ENCODE measurements around the gene FRAT1. TPM values are rescaled to one million over a fixed set of nuclear protein-coding genes. Genes with fewer than 3 reads are reported as not detected.

FRAT1 gene
- total and polyA plus RNA-seq, 2 donors (not counting 3 experiments of a cell fraction or from before 2014, with no cell fraction given) = 2.2 to 3.2 TPM

DNA sequence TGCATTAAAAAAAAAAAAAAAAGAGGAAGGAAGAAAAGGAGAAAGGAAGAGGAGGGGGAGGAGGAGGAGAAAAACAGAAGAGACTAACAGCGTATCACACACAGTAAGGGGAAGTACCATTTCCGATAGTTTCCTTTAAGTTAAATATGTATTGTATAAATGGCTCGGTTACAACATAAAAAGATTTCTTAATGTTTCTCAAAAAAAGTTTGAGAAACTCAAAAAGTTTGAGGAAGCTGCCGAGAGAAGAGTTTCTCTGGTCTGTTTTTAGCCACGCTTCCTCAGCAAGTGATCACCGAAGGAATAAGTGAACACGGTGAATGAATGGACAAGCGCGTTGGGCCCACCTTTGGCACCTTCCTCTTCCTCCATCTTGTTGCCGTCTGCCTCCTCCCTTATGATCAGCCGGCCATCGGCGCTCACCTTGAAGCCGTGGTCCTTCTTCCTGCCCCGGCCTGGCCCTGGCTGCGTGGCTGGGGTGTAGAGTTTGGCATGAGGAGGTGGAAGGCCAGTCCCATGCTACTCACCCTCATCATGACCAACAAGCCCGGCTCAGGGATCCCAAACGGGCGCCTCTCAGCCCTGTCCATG, 46.8 kb downstream of the FRAT1 start:
- TF ChIP-seq JUN (IDR thresholded peaks at IDR 0.05; ENCODE audit: borderline replicate concordance, insufficient read depth, insufficient read length, low read depth) (no peak), FOS (IDR thresholded peaks at IDR 0.05; ENCODE audit: borderline replicate concordance, insufficient read depth, low read length) (no peak), GATA2 (IDR thresholded peaks at IDR 0.05; ENCODE audit: insufficient read depth, insufficient read length, low read depth, low read length) (no peak), POLR2A (IDR thresholded peaks at IDR 0.05; ENCODE audit: low read depth, low read length) (no peak), POLR2AphosphoS5 (IDR thresholded peaks at IDR 0.05; ENCODE audit: insufficient read depth, low read depth, low read length) (no peak), EZH2 (IDR thresholded peaks at IDR 0.05; ENCODE audit: borderline replicate concordance, low read depth, low read length, severe bottlenecking) (no peak), MYC (IDR thresholded peaks at IDR 0.05; ENCODE audit: low read depth, low read length) (no peak)
- TF ChIP-seq, protein P1, sequence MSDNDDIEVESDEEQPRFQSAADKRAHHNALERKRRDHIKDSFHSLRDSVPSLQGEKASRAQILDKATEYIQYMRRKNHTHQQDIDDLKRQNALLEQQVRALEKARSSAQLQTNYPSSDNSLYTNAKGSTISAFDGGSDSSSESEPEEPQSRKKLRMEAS (IDR thresholded peaks at IDR 0.05; ENCODE audit: insufficient read depth, insufficient read length) = no peak
- TF ChIP-seq, protein P2, sequence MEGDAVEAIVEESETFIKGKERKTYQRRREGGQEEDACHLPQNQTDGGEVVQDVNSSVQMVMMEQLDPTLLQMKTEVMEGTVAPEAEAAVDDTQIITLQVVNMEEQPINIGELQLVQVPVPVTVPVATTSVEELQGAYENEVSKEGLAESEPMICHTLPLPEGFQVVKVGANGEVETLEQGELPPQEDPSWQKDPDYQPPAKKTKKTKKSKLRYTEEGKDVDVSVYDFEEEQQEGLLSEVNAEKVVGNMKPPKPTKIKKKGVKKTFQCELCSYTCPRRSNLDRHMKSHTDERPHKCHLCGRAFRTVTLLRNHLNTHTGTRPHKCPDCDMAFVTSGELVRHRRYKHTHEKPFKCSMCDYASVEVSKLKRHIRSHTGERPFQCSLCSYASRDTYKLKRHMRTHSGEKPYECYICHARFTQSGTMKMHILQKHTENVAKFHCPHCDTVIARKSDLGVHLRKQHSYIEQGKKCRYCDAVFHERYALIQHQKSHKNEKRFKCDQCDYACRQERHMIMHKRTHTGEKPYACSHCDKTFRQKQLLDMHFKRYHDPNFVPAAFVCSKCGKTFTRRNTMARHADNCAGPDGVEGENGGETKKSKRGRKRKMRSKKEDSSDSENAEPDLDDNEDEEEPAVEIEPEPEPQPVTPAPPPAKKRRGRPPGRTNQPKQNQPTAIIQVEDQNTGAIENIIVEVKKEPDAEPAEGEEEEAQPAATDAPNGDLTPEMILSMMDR (IDR thresholded peaks at IDR 0.05; ENCODE audit: extremely low read depth in 1 of 2, insufficient read depth in 1 of 2, low read depth in 1 of 2, low read length in 2 of 2) = no peak
- dilution Hi-C loops (cut with MboI; ENCODE audit: extremely low pct_ligation_motif_present, low sequenced_read_pairs) (no loop called here), intact Hi-C loops (cut with micrococcal nuclease) (no loop called here)
- no peaks in the 10 kb centered on the region for H4K20me1 ChIP-seq (replicated peaks; ENCODE audit: control insufficient read depth, extremely low read depth, insufficient read depth, low read length)
- no peaks in the 10 kb centered on the region for H3K9me1 ChIP-seq (replicated peaks; ENCODE audit: control insufficient read depth, extremely low read depth, insufficient read depth, low read length)
- H3K27me3 ChIP-seq (ENCODE audit: control insufficient read depth in 2 of 2, insufficient read depth in 2 of 2, low read length in 2 of 2) = no peaks in the 10 kb centered on the region
- H3K9me3 ChIP-seq (replicated peaks; ENCODE audit: control insufficient read depth, insufficient read depth, low read length) = no peaks in the 10 kb centered on the region
- H3K4me3 ChIP-seq (replicated peaks in 1 of 3; ENCODE audit: insufficient read depth in 1 of 3, low read depth in 1 of 3, low read length in 3 of 3) = no peak overlapping the region
- no peak overlapping the region for H3K27ac ChIP-seq (ENCODE audit: insufficient read depth, low read depth, low read length)
- H3K9ac ChIP-seq (replicated peaks; ENCODE audit: extremely low read depth, insufficient read depth, low read length) = no peak overlapping the region
- H3K4me2 ChIP-seq (ENCODE audit: insufficient read depth, low read length) = no peak overlapping the region
- ChIA-PET POLR2A (interaction anchor here (0.7 kb wide), 2 partner anchors 29 to 35 kb away, joined by 4 to 5 read pairs; no protein-coding TSS in a partner anchor), CTCF (interaction anchor here (1.0 to 1.5 kb wide), 4 partner anchors 8 to 293 kb away, joined by 3 to 4 read pairs (median 4); no protein-coding TSS in a partner anchor)
- BruUV-seq (replicated peaks) = no TSS peak
- H3K4me1 ChIP-seq (ENCODE audit: control insufficient read depth, extremely low read depth, insufficient read depth, low read length) = peaks cover 3% of the 10 kb centered on the region
- H2AFZ ChIP-seq (ENCODE audit: low read depth, low read length) = no peak overlapping the region
- H3K79me2 ChIP-seq (ENCODE audit: control insufficient read depth, insufficient read depth, low read length) = no peaks in the 10 kb centered on the region
- DNase-seq (ENCODE audit: low read depth, low spot score) (peak; percentile 24), FAIRE-seq (peak; percentile 57)
- peaks cover 0 to 24% of the 10 kb centered on the region in 2 experiments for H3K36me3 ChIP-seq (ENCODE audit: control insufficient read depth in 2 of 2, extremely low read depth in 1 of 2, insufficient read depth in 2 of 2, low read length in 2 of 2)

All from endothelial cell of umbilical vein (primary cell).